ENCODE data around the gene KCTD3. TPM values are rescaled to one million over a fixed set of nuclear protein-coding genes. Genes with fewer than 3 reads are reported as not detected.

KCTD3 gene
- total and polyA plus RNA-seq, 2 donors from 2014 or later, result 20.3 to 41.6 TPM

DNA sequence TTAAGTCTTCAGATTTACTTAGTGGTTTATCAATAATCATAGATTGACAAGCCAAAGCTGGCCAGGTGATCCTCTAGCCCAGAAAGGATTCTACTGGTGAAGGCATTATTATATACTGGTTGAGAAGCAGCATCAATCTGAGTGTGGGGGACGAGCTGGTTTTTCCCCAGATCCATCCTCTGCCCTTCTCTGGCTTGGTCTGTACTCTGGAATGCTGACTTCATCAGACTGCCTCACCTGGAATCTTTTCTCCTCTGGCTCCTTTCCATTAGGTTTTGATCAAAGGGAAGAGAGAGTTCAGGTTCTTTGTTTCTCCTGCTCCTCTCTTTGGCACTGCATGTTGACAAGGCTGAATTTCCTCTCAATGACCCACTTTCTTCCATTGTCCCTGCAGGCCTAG, 93.9 kb downstream of the KCTD3 start:
- Histone ChIP-seq H3K4me1 (ENCODE audit: control insufficient read depth in 2 of 3, insufficient read depth in 2 of 3, low read depth in 1 of 3, low read length in 3 of 3) (no peaks in the 10 kb centered on the region), H3K27me3 (ENCODE audit: control insufficient read depth, insufficient read depth, low read length) (no peaks in the 10 kb centered on the region), H3K9ac (ENCODE audit: low read length in 3 of 3) (no peak overlapping the region), H3K27ac (ENCODE audit: low read depth in 2 of 2, low read length in 2 of 2) (no peak overlapping the region), H3K36me3 (ENCODE audit: control insufficient read depth in 2 of 3, insufficient read depth in 3 of 3, low read length in 3 of 3) (no peaks in the 10 kb centered on the region), H3K4me3 (ENCODE audit: low read length in 3 of 3) (no peak overlapping the region), H3K9me3 (ENCODE audit: control insufficient read depth in 2 of 3, insufficient read depth in 1 of 3, low read length in 3 of 3) (no peaks in the 10 kb centered on the region)
- FAIRE-seq (no peak), DNase-seq (no peak)
- no peak for TF ChIP-seq CTCF (IDR thresholded peaks at IDR 0.05; ENCODE audit: borderline replicate concordance, extremely low read depth, insufficient read depth)
- intact Hi-C loops (cut with DNase I), result no loop called here

DNA sequence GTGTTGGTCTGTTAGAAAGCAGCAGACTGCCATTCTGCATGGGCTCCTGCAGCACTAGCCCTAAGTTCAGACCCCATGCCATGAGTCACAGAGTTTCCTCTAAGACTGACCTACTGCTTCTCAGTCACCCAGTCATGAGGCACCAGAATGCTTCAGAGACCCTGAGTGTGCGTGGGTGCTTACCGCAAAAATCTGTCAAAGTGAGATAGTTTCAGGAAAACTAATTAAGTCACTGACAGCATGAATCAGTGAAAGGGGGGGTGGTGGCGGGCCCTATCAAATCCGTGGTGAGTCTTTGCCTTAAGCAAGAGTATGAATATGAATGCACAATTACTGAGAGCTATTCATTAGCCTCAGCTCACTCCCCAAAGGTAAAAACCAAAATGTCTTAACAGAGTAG, 98.1 kb downstream of the KCTD3 start:
- H3K27me3 ChIP-seq (ENCODE audit: control insufficient read depth, insufficient read depth, low read length), result no peaks in the 10 kb centered on the region
- no peak overlapping the region for H3K27ac ChIP-seq (ENCODE audit: low read depth in 2 of 2, low read length in 2 of 2)
- H3K9ac ChIP-seq (ENCODE audit: low read length in 3 of 3), result no peak overlapping the region
- no peak for DNase-seq
- no peaks in the 10 kb centered on the region for H3K4me1 ChIP-seq (ENCODE audit: control insufficient read depth in 2 of 3, insufficient read depth in 2 of 3, low read depth in 1 of 3, low read length in 3 of 3)
- no peak for TF ChIP-seq CTCF (IDR thresholded peaks at IDR 0.05; ENCODE audit: borderline replicate concordance, extremely low read depth, insufficient read depth)
- no peak overlapping the region for H3K4me3 ChIP-seq (ENCODE audit: low read length in 3 of 3)
- FAIRE-seq, result no peak
- no peaks in the 10 kb centered on the region for H3K36me3 ChIP-seq (ENCODE audit: control insufficient read depth in 2 of 3, insufficient read depth in 3 of 3, low read length in 3 of 3)
- no peaks in the 10 kb centered on the region for H3K9me3 ChIP-seq (ENCODE audit: control insufficient read depth in 2 of 3, insufficient read depth in 1 of 3, low read length in 3 of 3)
- intact Hi-C loops (cut with DNase I), result no loop called here

GRCh38 chr1:215667761-215668160, 100.7 kb downstream of the KCTD3 start:
- intact Hi-C loops (cut with DNase I), result no loop called here
- Histone ChIP-seq H3K27ac (ENCODE audit: low read depth in 2 of 2, low read length in 2 of 2) (no peak overlapping the region), H3K27me3 (ENCODE audit: control insufficient read depth, insufficient read depth, low read length) (no peaks in the 10 kb centered on the region), H3K9ac (ENCODE audit: low read length in 3 of 3) (no peak overlapping the region), H3K9me3 (ENCODE audit: control insufficient read depth in 2 of 3, insufficient read depth in 1 of 3, low read length in 3 of 3) (no peaks in the 10 kb centered on the region), H3K4me1 (ENCODE audit: control insufficient read depth in 2 of 3, insufficient read depth in 2 of 3, low read depth in 1 of 3, low read length in 3 of 3) (no peaks in the 10 kb centered on the region), H3K4me3 (ENCODE audit: low read length in 3 of 3) (no peak overlapping the region), H3K36me3 (ENCODE audit: control insufficient read depth in 2 of 3, insufficient read depth in 3 of 3, low read length in 3 of 3) (no peaks in the 10 kb centered on the region)
- TF ChIP-seq CTCF (IDR thresholded peaks at IDR 0.05; ENCODE audit: borderline replicate concordance, extremely low read depth, insufficient read depth), result no peak
- DNase-seq, result peak in 2 of 5 donors; percentile 32 to 33
- FAIRE-seq, result no peak

DNA sequence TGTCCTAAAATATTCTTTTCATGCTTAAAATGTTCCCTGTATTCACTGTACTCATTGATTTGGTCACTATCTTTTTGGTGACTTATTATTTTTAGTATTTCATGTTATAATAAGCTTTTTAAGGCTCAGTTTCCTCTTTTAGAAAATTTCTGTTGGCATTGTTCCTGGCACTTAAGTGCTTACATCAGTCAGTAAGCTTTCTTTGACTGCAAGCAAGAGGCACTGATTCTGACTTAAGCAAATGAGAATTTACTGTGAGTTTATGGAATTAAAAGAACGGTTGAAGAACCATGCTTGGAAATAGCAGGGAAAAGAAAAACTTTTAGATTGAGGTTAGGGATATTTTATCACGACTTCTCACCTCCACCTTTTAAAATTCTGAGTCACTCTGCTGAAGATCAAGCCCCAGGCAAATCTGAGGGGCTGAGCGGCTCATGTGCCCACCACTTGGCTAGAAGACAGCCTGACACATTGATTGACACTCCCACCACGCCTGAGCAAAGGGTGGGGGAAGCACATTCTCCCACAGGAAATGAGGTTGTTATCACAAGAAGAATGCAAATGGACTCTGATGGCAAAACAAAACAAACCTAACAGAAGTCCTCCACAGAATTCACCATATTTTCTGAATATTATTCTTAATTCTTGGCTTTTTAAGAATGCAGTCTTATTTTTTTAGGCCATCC, 102.8 kb downstream of the KCTD3 start:
- no peak for TF ChIP-seq CTCF (IDR thresholded peaks at IDR 0.05; ENCODE audit: borderline replicate concordance, extremely low read depth, insufficient read depth)
- no peaks in the 10 kb centered on the region for H3K9me3 ChIP-seq (ENCODE audit: control insufficient read depth in 2 of 3, insufficient read depth in 1 of 3, low read length in 3 of 3)
- no peaks in the 10 kb centered on the region for H3K27me3 ChIP-seq (ENCODE audit: control insufficient read depth, insufficient read depth, low read length)
- H3K4me1 ChIP-seq (ENCODE audit: control insufficient read depth in 2 of 3, insufficient read depth in 2 of 3, low read depth in 1 of 3, low read length in 3 of 3), result no peaks in the 10 kb centered on the region
- H3K27ac ChIP-seq (ENCODE audit: low read depth in 2 of 2, low read length in 2 of 2), result no peak overlapping the region
- no peak overlapping the region for H3K4me3 ChIP-seq (ENCODE audit: low read length in 3 of 3)
- DNase-seq (no peak), FAIRE-seq (no peak)
- no peak overlapping the region for H3K9ac ChIP-seq (ENCODE audit: low read length in 3 of 3)
- intact Hi-C loops (cut with DNase I), result no loop called here
- no peaks in the 10 kb centered on the region for H3K36me3 ChIP-seq (ENCODE audit: control insufficient read depth in 2 of 3, insufficient read depth in 3 of 3, low read length in 3 of 3)

Data from kidney (tissue), 14 donors.